Fibroblast of lung (primary cell): ENCODE data around the gene FBRSL1.

Source experiments
- CTCF ChIP-seq, 2 donors: IDR thresholded peaks in 1 of 2; conservative IDR thresholded peaks in 1 of 2; 1 replicate in 1 of 2; 2 replicates in 1 of 2; pipeline ENCODE4 v1.5.1; 2011 to 2012; ENCODE audit warnings: low read length in 2 of 2, control low read depth in 1 of 2, inconsistent platforms in 1 of 2, low read depth in 1 of 2, mild to moderate bottlenecking in 1 of 2
- EZH2 ChIP-seq: IDR thresholded peaks from 2 replicates; pipeline ENCODE4 v1.5.1; 2012; ENCODE audit warnings: low read length, control low read depth, mild to moderate bottlenecking; ENCODE audit errors: missing control alignments

DNA sequence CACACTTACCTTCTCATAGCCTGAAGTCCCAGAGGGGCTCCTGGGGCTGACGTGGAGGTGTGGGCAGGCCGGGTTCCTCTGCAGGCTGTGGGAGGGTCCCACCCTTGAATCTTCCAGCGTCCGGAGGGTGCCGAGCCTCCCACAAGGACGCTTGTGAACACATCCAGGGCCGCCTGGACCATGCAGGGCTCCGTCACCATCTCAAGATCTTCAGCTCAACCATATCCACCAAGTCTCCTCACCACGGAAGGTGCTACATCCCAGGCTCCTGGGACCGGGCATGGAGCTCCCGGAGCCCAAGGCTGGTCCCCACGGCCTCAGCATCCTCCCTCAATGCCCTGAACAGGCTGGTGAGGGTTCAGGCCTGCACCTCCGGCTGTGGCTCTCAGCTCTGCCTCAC lies 10.7 kb upstream of the FBRSL1 start:
- TF ChIP-seq CTCF (conservative IDR thresholded peaks at IDR 0.05 in 1 of 2, IDR thresholded peaks at IDR 0.05 in 1 of 2; ENCODE audit: low read depth in 1 of 2, low read length in 2 of 2) (no peak), EZH2 (no peak)
